BJ (cell line): ENCODE data around the gene INPP5A. TPM values are rescaled to one million over a fixed set of nuclear protein-coding genes. Genes with fewer than 3 reads are reported as not detected.

Experiments used
- CTCF ChIA-PET: fragments of 350-600 bp; formaldehyde crosslinking; extraction: SDS; loops from one replicate; lab custom pipeline; 2021; ENCODE audit warnings: antibody characterized with exemption, inconsistent platforms; lab: Yijun Ruan, JAX
- POLR2A ChIA-PET: fragments of 300-600 bp; sonication (Branson Sonifier 250); formaldehyde crosslinking; extraction: SDS; loops from one replicate; lab custom pipeline; 2021; ENCODE audit warnings: antibody characterized with exemption; lab: Charles Lee
- DNase-seq: peaks from one replicate; pipeline ENCODE4 v3.0.0-alpha.2; 2011; ENCODE audit warnings: low read depth
- H3K27me3 ChIP-seq: 2 replicates; pipeline ENCODE4 v1.6.0; 2011; ENCODE audit warnings: low read length; ENCODE audit not compliant: control insufficient read depth, insufficient read depth
- H3K36me3 ChIP-seq: 2 replicates; pipeline ENCODE4 v1.5.1; 2011; ENCODE audit warnings: low read length; ENCODE audit not compliant: control insufficient read depth, insufficient read depth
- H3K4me3 ChIP-seq: 2 replicates; pipeline ENCODE4 v1.5.1; 2011; ENCODE audit warnings: low read depth, mild to moderate bottlenecking, control low read depth, low read length
- CTCF ChIP-seq: IDR thresholded peaks from 2 replicates; pipeline ENCODE4 v1.5.1; 2011; ENCODE audit warnings: low read depth, mild to moderate bottlenecking, control low read depth, inconsistent platforms, low read length, moderate library complexity; ENCODE audit not compliant: insufficient read depth
- polyA plus RNA-seq: library from polyadenylated mRNA; depleted of rRNA; stranded (reverse); fragments of >200 nt; gene quantifications from 2 replicates; pipeline ENCODE4 v1.2.3, GENCODE V29; 2011

INPP5A gene
- polyA plus RNA-seq, 1 experiment: 60.1 TPM

- DNase-seq: no peak
- ChIA-PET POLR2A (no interaction called here), CTCF (interaction anchor here (1.0 kb wide), 1 partner anchor 60 kb away, joined by 3 read pairs; no protein-coding TSS in a partner anchor)
- H3K36me3 ChIP-seq: peaks cover 16% of the 10 kb centered on the region
- no peak for TF ChIP-seq CTCF
- H3K4me3 ChIP-seq: no peak overlapping the region
- H3K27me3 ChIP-seq: no peaks in the 10 kb centered on the region
These were observed 177.6 kb downstream of the INPP5A start for GRCh38 chr10:132714986-132715775.

GRCh38 chr10:132715776-132716680 lies 178.4 kb downstream of the INPP5A start:
- DNase-seq: no peak
- ChIA-PET CTCF (no interaction called here), POLR2A (no interaction called here)
- Histone ChIP-seq H3K4me3 (no peak overlapping the region), H3K36me3 (peaks cover 13% of the 10 kb centered on the region), H3K27me3 (no peaks in the 10 kb centered on the region)
- TF ChIP-seq CTCF: no peak

GRCh38 chr10:132716691-132717490 lies 179.3 kb downstream of the INPP5A start:
- ChIA-PET POLR2A (no interaction called here), CTCF (no interaction called here)
- no peak overlapping the region for H3K4me3 ChIP-seq
- no peak for TF ChIP-seq CTCF
- no peaks in the 10 kb centered on the region for H3K27me3 ChIP-seq
- DNase-seq: no peak
- H3K36me3 ChIP-seq: peaks cover 13% of the 10 kb centered on the region

GRCh38 chr10:132721725-132722124 lies 184.1 kb downstream of the INPP5A start:
- Histone ChIP-seq H3K36me3 (peaks cover 8% of the 10 kb centered on the region), H3K4me3 (no peak overlapping the region), H3K27me3 (no peaks in the 10 kb centered on the region)
- ChIA-PET CTCF (interaction anchor here (1.1 to 1.2 kb wide), 2 partner anchors 12 to 23 kb away, joined by 3 read pairs; no protein-coding TSS in a partner anchor), POLR2A (no interaction called here)
- TF ChIP-seq CTCF: no peak
- DNase-seq: peak; percentile 34
